T-cell (primary cell): Measurements from ENCODE around the gene DECR2. TPM values are rescaled to one million over a fixed set of nuclear protein-coding genes. Genes with fewer than 3 reads are reported as not detected.

Source experiments
- ATAC-seq, 4 experiments: fragments of 200-7000 bp in 3 of 4; fragments of 150-1000 bp in 1 of 4; cut with Tn5 transposase; replicated peaks in 1 of 4; 1 replicate in 3 of 4; 2 replicates in 1 of 4; pipeline ENCODE4 v1.10.0; 2021; ENCODE audit warnings: moderate library complexity in 3 of 4, mild to moderate bottlenecking in 2 of 4, moderate number of reproducible peaks in 1 of 4
- CTCF ChIA-PET, 2 donors: fragments of 300-600 bp; sonication (Branson Sonifier 250); formaldehyde crosslinking; loops; one replicate each; lab custom pipeline; 2022; ENCODE audit warnings: antibody characterized with exemption in 2 of 2; lab: Charles Lee
- POLR2A ChIA-PET, 2 donors: fragments of 300-600 bp; sonication (Branson Sonifier 250); formaldehyde crosslinking; loops; one replicate each; lab custom pipeline; 2022; ENCODE audit warnings: antibody characterized with exemption in 2 of 2; lab: Charles Lee
- DNase-seq, 35 experiments: peaks; one replicate each; pipeline versions ENCODE4 v3.0.0 to v3.0.0-alpha.2; 2013 to 2023
- H3K27ac ChIP-seq: one replicate; pipeline ENCODE4 v1.5.1; 2013; ENCODE audit warnings: low read length
- H3K27me3 ChIP-seq, 2 experiments: replicated peaks in 1 of 2; 1 replicate in 1 of 2; 2 replicates in 1 of 2; pipeline versions ENCODE4 v1.6.1 to v1.7.0; 2013; ENCODE audit warnings: low read length in 1 of 2, mixed read lengths in 1 of 2; ENCODE audit not compliant: control insufficient read depth in 2 of 2, insufficient read depth in 2 of 2; ENCODE audit errors: extremely low read depth in 1 of 2
- H3K36me3 ChIP-seq, 2 donors: 1 replicate in 1 of 2; 2 replicates in 1 of 2; pipeline versions ENCODE4 v1.6.1 to v1.7.0; 2013; ENCODE audit warnings: low read length in 1 of 2; ENCODE audit not compliant: control insufficient read depth in 2 of 2, insufficient read depth in 1 of 2; ENCODE audit errors: extremely low read depth in 1 of 2
- H3K4me1 ChIP-seq, 2 experiments: 1 replicate in 1 of 2; 2 replicates in 1 of 2; pipeline versions ENCODE4 v1.6.1 to v1.7.0; 2013; ENCODE audit warnings: low read length in 2 of 2, mixed read lengths in 1 of 2; ENCODE audit not compliant: insufficient read depth in 2 of 2, control insufficient read depth in 1 of 2; ENCODE audit errors: extremely low read depth in 1 of 2
- H3K4me3 ChIP-seq, 2 donors: 1 replicate in 1 of 2; 2 replicates in 1 of 2; pipeline versions ENCODE4 v1.5.1 to v1.7.0; 2013; ENCODE audit warnings: mild to moderate bottlenecking in 2 of 2, low read length in 1 of 2, moderate library complexity in 1 of 2; ENCODE audit not compliant: control insufficient read depth in 1 of 2; ENCODE audit errors: extremely low read depth in 1 of 2
- H3K9me3 ChIP-seq: 2 replicates; pipeline ENCODE4 v1.7.0; 2013
- H3K27ac Mint-ChIP-seq, 2 donors: one replicate each; pipeline ENCODE4 v1.8.0; 2020 to 2021; ENCODE audit warnings: mild to moderate bottlenecking in 2 of 2, mixed read lengths in 2 of 2
- H3K27me3 Mint-ChIP-seq, 2 donors: one replicate each; pipeline ENCODE4 v1.8.0; 2021 to 2022; ENCODE audit warnings: mixed read lengths in 2 of 2
- H3K36me3 Mint-ChIP-seq: one replicate; pipeline ENCODE4 v1.8.0; 2021; ENCODE audit warnings: mixed read lengths
- H3K4me1 Mint-ChIP-seq, 3 donors: one replicate each; pipeline ENCODE4 v1.8.0; 2020 to 2022; ENCODE audit warnings: mixed read lengths in 3 of 3, mild to moderate bottlenecking in 1 of 3
- H3K4me3 Mint-ChIP-seq, 3 donors: one replicate each; pipeline ENCODE4 v1.8.0; 2020 to 2022; ENCODE audit warnings: mild to moderate bottlenecking in 3 of 3, mixed read lengths in 3 of 3, moderate library complexity in 3 of 3
- H3K9me3 Mint-ChIP-seq, 3 donors: one replicate each; pipeline ENCODE4 v1.8.0; 2020 to 2022; ENCODE audit warnings: mixed read lengths in 3 of 3
- WGBS: methylation state at CpG from one replicate; pipeline ENCODE4 v1.1.5; 2013; ENCODE audit warnings: missing lambda C conversion rate; ENCODE audit not compliant: insufficient coverage; 5-methylcytosine and 5-hydroxymethylcytosine counted together
- total RNA-seq, 35 experiments: library from RNA in 6 of 35; stranded (reverse) in 6 of 35; fragments of 120-200 nt in 1 of 35; gene quantifications; one replicate each; pipeline versions ENCODE4 v1.2.1 to v1.2.4 and lab custom pipeline; 2013 to 2026

DECR2 gene
- total RNA-seq, 5 donors from 2014 or later (not counting 1 experiment from before 2014, with no cell fraction given): 10.5 to 17.6 (median 11.3) TPM

DNA sequence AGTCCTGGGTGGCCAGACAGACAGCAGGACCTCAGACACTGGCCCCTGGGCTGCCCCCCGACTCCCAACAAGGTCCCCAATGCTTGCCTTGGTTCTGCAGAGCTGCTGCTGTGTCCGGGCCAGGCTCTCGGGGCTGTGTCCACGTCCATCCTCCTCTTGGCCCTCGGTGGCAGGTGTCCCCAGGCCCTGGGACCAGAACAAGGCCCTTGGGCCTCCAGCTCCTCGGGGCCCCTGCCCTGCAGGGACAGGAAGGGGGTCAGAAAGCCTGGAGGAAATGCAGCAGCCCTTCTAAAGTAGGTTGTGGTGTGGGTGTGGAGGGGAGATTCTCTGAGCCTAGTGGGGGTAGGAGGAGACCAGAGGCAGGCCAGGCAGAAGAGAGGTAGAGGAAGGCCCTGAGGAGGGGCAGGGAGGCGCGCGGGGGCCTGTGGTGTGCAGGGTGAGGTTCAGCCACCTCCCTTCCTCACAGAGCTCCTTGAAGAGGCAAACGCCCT lies 46.7 kb upstream of the DECR2 start:
- peaks cover 21 to 58% of the 10 kb centered on the region in 2 experiments for H3K4me1 ChIP-seq
- DNase-seq: peak in 33 of 35 experiments; percentile 25 to 76 (median 51)
- WGBS: 62% methylated on average over 5 of the region's 10 CpGs
- Mint-ChIP-seq H3K4me3 (peak overlapping the region; percentile 54 to 84 (median 73)), H3K4me1 (peaks cover 33 to 39% (median 36%) of the 10 kb centered on the region in 3 donors), H3K9me3 (no peaks in the 10 kb centered on the region), H3K36me3 (peaks cover 5% of the 10 kb centered on the region), H3K27ac (peak overlapping the region; percentile 90 to 96), H3K27me3 (no peaks in the 10 kb centered on the region)
- CTCF ChIA-PET: no interaction called here
- peak overlapping the region; percentile 29 to 54 for H3K4me3 ChIP-seq
- ATAC-seq: peak; percentile 18 to 53 (median 25)
- H3K9me3 ChIP-seq: no peaks in the 10 kb centered on the region
- POLR2A ChIA-PET: interaction anchor here in 1 of 2 donors (0.6 kb wide), 1 partner anchor 113 kb away, joined by 7 read pairs; no protein-coding TSS in a partner anchor
- H3K27me3 ChIP-seq: no peaks in the 10 kb centered on the region
- peak overlapping the region; percentile 80 for H3K27ac ChIP-seq
- H3K36me3 ChIP-seq: peaks cover 0 to 2% of the 10 kb centered on the region in 2 donors

DNA sequence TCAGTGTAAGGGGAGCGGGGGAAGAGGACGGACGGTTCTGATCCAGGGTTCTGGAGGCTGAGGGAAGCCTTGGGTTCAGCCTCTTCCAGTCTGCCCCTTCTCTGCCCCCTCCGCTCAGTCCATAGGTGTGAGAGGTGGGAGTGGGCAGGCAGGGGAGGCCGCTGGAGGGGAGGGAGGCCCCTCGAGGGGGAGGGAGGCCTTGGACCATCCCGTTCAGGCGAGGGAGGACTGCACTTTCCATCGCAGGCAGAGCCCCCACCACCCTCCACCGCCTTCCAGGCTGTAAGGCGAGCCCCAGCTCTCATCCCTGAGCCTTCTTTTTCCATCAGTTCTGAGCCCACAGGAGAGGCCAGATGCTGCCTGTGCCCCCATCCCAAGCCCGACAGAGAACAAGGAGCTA lies 44.9 kb upstream of the DECR2 start:
- Mint-ChIP-seq H3K36me3 (no peaks in the 10 kb centered on the region), H3K27me3 (no peaks in the 10 kb centered on the region), H3K27ac (peak overlapping the region in 1 of 2 donors; percentile 59), H3K4me3 (peak overlapping the region in 1 of 3 donors; percentile 5), H3K9me3 (no peaks in the 10 kb centered on the region), H3K4me1 (peaks cover 19 to 28% (median 23%) of the 10 kb centered on the region in 3 donors)
- no peak for ATAC-seq
- ChIA-PET POLR2A (no interaction called here), CTCF (no interaction called here)
- H3K4me1 ChIP-seq: peaks cover 21 to 46% of the 10 kb centered on the region in 2 experiments
- H3K27me3 ChIP-seq: no peaks in the 10 kb centered on the region
- H3K4me3 ChIP-seq: no peak overlapping the region
- no peak for DNase-seq
- H3K9me3 ChIP-seq: no peaks in the 10 kb centered on the region
- peak overlapping the region; percentile 16 for H3K27ac ChIP-seq
- WGBS: 94% methylated on average over 4 of the region's 12 CpGs
- no peaks in the 10 kb centered on the region for H3K36me3 ChIP-seq

DNA sequence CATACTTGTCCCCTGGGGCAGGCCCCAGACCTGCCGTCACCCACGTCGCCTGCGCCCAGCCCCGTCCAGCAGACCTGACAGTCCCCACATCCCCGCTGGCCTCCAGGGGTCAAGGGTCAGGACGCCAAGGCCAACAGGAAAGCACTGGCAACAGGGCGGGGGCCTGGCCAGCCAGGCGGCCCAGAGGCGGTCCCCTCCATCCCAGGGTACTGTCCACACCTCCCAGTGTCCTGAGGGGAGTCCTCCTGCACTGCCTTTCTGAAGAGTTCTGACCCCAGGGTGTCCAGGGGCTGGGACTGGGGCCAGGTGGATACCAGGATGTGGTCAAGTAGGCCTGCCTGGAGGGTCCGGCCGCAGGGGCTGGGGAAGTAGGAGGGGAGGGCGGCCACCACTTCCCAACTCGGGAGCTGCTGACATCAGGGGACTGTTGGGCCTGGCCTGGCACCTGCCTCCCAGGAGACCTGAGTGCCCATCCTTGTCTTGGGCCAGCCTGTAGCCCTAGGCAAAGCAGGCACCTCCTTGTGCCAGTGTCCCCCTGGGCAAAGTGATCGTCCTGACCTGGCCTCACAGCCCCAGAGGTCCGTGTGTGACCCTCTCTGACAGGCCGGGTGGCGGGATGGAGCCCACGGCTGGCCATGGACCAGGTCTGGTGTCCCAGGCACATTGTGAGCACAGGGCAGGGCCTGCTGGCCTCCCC lies 42.5 kb upstream of the DECR2 start:
- peaks cover 0 to 4% of the 10 kb centered on the region in 2 donors for H3K27me3 Mint-ChIP-seq
- peaks cover 15 to 41% of the 10 kb centered on the region in 2 experiments for H3K4me1 ChIP-seq
- DNase-seq (no peak), ATAC-seq (no peak)
- H3K9me3 Mint-ChIP-seq: no peaks in the 10 kb centered on the region
- H3K36me3 ChIP-seq: no peaks in the 10 kb centered on the region
- ChIA-PET CTCF (no interaction called here), POLR2A (no interaction called here)
- H3K4me3 Mint-ChIP-seq: no peak overlapping the region
- H3K36me3 Mint-ChIP-seq: no peaks in the 10 kb centered on the region
- no peak overlapping the region for H3K27ac Mint-ChIP-seq
- H3K27me3 ChIP-seq: peaks cover 0 to 15% of the 10 kb centered on the region in 2 experiments
- H3K4me3 ChIP-seq: no peak overlapping the region
- WGBS: 89% methylated on average over 16 of the region's 19 CpGs
- peaks cover 19 to 24% (median 20%) of the 10 kb centered on the region in 3 donors for H3K4me1 Mint-ChIP-seq
- H3K9me3 ChIP-seq: no peaks in the 10 kb centered on the region
- no peak overlapping the region for H3K27ac ChIP-seq

DNA sequence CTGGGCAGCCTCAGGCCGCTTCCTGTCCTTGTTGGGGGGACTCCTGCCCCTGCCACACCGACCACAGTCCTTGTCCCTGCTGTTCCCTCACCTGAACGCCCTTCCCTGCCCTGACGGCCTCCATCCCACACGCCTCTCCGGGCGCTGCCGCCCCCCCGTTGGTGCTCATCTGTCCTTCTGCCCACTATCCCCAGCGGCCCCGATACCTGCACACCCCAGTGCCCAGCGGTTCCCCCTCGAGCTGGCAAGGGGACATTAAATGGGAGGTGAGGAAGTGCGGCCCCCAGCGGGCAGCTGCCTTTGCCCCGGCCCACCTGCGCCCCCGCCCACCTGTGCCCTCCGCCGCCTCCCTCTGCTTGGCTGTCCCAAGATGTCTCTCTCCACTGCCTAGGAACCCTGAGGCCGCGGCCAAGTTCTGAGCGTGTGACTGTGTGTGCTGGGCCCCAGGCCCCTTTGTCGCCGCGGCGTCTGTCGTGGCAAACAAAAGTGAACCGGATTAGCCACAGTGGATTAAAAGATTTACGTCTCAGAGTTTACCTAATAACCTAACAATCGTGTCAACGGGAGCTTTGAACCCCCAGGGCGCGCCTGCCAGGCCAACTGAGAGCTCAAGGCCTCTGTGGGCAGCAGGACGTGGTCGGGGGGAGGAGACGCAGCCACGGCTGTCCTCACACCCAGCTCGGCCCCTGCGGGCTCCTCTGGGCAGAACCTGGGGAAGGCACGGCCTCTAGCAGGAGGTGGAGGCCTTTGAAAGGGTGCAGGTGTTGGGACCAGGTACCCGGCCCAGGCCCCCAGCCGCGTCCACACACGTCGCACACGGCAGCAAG lies 41.6 kb upstream of the DECR2 start:
- ATAC-seq (no peak), DNase-seq (no peak)
- no peak overlapping the region for H3K4me3 Mint-ChIP-seq
- Histone ChIP-seq H3K27me3 (peaks cover 0 to 19% of the 10 kb centered on the region in 2 experiments), H3K36me3 (no peaks in the 10 kb centered on the region), H3K9me3 (no peaks in the 10 kb centered on the region), H3K27ac (no peak overlapping the region), H3K4me3 (no peak overlapping the region), H3K4me1 (peaks cover 8 to 32% of the 10 kb centered on the region in 2 experiments)
- 92% methylated on average over 36 of the region's 47 CpGs for WGBS
- peaks cover 10 to 16% (median 13%) of the 10 kb centered on the region in 3 donors for H3K4me1 Mint-ChIP-seq
- ChIA-PET POLR2A (interaction anchor here in 1 of 2 donors (0.6 kb wide), 1 partner anchor 129 kb away, joined by 3 read pairs; no protein-coding TSS in a partner anchor), CTCF (no interaction called here)
- H3K27me3 Mint-ChIP-seq: peaks cover 0 to 4% of the 10 kb centered on the region in 2 donors
- no peaks in the 10 kb centered on the region for H3K9me3 Mint-ChIP-seq
- no peaks in the 10 kb centered on the region for H3K36me3 Mint-ChIP-seq
- H3K27ac Mint-ChIP-seq: no peak overlapping the region

DNA sequence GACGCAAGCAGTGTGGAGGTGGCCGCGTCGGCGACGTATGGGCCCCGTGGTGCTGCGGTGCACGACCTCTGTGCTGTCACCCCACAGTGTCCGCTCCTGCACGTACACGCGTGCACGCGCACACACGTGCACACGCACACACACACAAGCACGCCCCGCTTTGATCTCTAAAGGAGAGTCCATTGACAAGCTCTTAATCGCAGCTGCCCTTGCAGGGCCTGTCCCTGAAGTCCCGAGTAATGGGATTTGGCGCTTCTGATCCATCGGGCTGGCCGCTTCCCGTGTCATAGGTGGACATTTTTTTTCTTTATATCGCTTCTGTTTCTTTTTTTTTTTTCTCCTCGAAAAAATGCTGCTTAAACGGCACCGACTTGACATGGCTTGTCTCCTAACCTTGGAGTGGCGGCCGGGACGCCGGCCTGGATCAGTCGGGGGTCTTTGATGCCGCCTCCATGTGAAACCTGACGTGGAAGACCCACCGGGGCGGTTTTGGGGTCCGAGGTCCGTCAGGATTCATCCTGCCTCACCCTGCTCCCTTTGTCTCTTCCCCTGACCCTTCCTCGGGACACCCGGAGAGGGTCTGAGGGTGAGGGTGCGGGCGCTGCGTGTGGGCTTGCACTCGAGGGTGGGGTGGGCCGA lies 40.9 kb upstream of the DECR2 start:
- peaks cover 3 to 25% of the 10 kb centered on the region in 2 experiments for H3K4me1 ChIP-seq
- no peak overlapping the region for H3K4me3 Mint-ChIP-seq
- no peaks in the 10 kb centered on the region for H3K9me3 ChIP-seq
- ATAC-seq (no peak), DNase-seq (no peak)
- no peak overlapping the region for H3K4me3 ChIP-seq
- ChIA-PET CTCF (interaction anchor here in 1 of 2 donors (1.0 to 1.1 kb wide), 2 partner anchors 172 to 254 kb away, joined by 3 to 4 read pairs; no protein-coding TSS in a partner anchor), POLR2A (no interaction called here)
- H3K4me1 Mint-ChIP-seq: peaks cover 5 to 10% (median 7%) of the 10 kb centered on the region in 3 donors
- no peaks in the 10 kb centered on the region for H3K36me3 Mint-ChIP-seq
- H3K27me3 Mint-ChIP-seq: peaks cover 0 to 4% of the 10 kb centered on the region in 2 donors
- H3K36me3 ChIP-seq: no peaks in the 10 kb centered on the region
- H3K27ac Mint-ChIP-seq: no peak overlapping the region
- no peaks in the 10 kb centered on the region for H3K9me3 Mint-ChIP-seq
- H3K27ac ChIP-seq: no peak overlapping the region
- 95% methylated on average over 32 of the region's 47 CpGs for WGBS
- peaks cover 0 to 19% of the 10 kb centered on the region in 2 experiments for H3K27me3 ChIP-seq
